Osteocyte (in vitro differentiated cells): Measurements from ENCODE around the gene PSMB5. TPM values are rescaled to one million over a fixed set of nuclear protein-coding genes. Genes with fewer than 3 reads are reported as not detected.
A peak's percentile ranks its signal among the peaks of the same experiment; 100 is the strongest.

Experiments used
- DNase-seq: peaks from one replicate; pipeline ENCODE4 v3.0.0; 2021; ENCODE audit warnings: mixed read lengths; ENCODE audit not compliant: unreplicated experiment; ENCODE audit errors: extremely low spot score
- H3K27ac Mint-ChIP-seq: one replicate; pipeline ENCODE4 v1.8.0; 2021; ENCODE audit warnings: mild to moderate bottlenecking, mixed read lengths; ENCODE audit not compliant: unreplicated experiment
- H3K27me3 Mint-ChIP-seq: one replicate; pipeline ENCODE4 v1.8.0; 2021; ENCODE audit warnings: mixed read lengths; ENCODE audit not compliant: unreplicated experiment
- H3K36me3 Mint-ChIP-seq: one replicate; pipeline ENCODE4 v1.8.0; 2021; ENCODE audit warnings: mixed read lengths; ENCODE audit not compliant: unreplicated experiment
- H3K4me1 Mint-ChIP-seq: one replicate; pipeline ENCODE4 v1.8.0; 2021; ENCODE audit warnings: mixed read lengths; ENCODE audit not compliant: unreplicated experiment
- H3K4me3 Mint-ChIP-seq: one replicate; pipeline ENCODE4 v1.8.0; 2021; ENCODE audit warnings: mild to moderate bottlenecking, moderate library complexity, mixed read lengths; ENCODE audit not compliant: unreplicated experiment
- H3K9me3 Mint-ChIP-seq: one replicate; pipeline ENCODE4 v1.8.0; 2021; ENCODE audit warnings: mixed read lengths; ENCODE audit not compliant: unreplicated experiment
- total RNA-seq: library from RNA; stranded (reverse); gene quantifications from 2 replicates; pipeline ENCODE4 v1.2.1, GENCODE V29; 2021
- TF ChIP-seq, protein P1 (sequence below): fragments of 200-600 bp; sonication (generic); IDR thresholded peaks from 2 replicates; pipeline ENCODE4 v1.5.0; 2021; ENCODE audit warnings: antibody characterized with exemption, mild to moderate bottlenecking, moderate library complexity

PSMB5 gene
- total RNA-seq, 1 donor from 2014 or later = 147 TPM

DNA sequence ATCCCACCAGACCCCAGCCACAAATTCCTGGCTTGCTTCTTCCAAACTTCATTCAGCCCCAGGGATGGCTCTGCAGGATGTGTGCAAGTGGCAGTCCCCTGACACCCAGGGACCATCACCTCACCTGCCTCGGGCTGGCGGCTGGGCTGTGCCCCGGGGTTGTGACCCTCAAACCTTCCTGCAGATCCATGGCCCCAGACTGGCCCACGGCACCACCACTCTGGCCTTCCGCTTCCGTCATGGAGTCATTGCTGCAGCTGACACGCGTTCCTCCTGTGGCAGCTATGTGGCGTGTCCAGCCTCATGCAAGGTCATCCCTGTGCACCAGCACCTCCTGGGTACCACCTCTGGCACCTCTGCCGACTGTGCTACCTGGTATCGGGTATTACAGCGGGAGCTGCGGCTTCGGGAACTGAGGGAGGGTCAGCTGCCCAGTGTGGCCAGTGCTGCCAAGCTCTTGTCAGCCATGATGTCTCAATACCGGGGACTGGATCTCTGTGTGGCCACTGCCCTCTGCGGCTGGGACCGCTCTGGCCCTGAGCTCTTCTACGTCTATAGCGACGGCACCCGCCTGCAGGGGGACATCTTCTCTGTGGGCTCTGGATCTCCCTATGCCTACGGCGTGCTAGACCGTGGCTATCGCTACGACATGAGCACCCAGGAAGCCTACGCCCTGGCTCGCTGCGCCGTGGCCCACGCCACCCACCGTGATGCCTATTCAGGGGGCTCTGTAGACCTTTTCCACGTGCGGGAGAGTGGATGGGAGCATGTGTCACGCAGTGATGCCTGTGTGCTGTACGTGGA lies 7.7 kb upstream of the PSMB5 start, which contains the start of gene PSMB11:
Gene PSMB11 (plus strand): TSS at position 51 of the 804 bp plus-strand sequence. CDS start 14 bp downstream, at position 65.
- Mint-ChIP-seq H3K27ac (no peak within 1 kb of the TSS), H3K4me1 (peaks cover 9% of the 10 kb centered on the region), H3K4me3 (no peak within 1 kb of the TSS), H3K36me3 (no peaks in the 10 kb centered on the region), H3K9me3 (no peaks in the 10 kb centered on the region), H3K27me3 (no peaks in the 10 kb centered on the region)
- no peak for DNase-seq
- TF ChIP-seq, protein P1, sequence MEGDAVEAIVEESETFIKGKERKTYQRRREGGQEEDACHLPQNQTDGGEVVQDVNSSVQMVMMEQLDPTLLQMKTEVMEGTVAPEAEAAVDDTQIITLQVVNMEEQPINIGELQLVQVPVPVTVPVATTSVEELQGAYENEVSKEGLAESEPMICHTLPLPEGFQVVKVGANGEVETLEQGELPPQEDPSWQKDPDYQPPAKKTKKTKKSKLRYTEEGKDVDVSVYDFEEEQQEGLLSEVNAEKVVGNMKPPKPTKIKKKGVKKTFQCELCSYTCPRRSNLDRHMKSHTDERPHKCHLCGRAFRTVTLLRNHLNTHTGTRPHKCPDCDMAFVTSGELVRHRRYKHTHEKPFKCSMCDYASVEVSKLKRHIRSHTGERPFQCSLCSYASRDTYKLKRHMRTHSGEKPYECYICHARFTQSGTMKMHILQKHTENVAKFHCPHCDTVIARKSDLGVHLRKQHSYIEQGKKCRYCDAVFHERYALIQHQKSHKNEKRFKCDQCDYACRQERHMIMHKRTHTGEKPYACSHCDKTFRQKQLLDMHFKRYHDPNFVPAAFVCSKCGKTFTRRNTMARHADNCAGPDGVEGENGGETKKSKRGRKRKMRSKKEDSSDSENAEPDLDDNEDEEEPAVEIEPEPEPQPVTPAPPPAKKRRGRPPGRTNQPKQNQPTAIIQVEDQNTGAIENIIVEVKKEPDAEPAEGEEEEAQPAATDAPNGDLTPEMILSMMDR = no peak

DNA sequence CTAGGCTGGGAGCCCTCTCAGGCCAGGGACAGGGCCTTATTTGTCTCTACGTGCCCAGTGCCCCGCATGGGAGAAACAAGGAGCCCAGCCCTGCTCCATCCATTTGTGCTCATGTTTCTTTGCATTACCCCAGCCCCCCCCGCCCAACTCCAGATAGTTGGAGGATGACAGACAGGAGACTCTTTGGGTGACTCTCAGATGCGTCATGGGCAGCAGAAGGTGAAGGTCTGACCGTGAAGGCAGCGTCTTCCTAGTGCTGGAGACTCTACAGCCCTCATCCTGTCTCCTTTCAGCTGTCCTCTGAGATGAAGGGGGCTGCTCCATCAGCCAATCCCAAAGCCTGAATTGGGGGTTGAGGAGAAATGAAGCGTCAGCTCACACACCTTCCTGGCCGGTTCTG lies 7.0 kb upstream of the PSMB5 start:
- no peaks in the 10 kb centered on the region for H3K9me3 Mint-ChIP-seq
- no peak for DNase-seq
- H3K4me1 Mint-ChIP-seq = peaks cover 3% of the 10 kb centered on the region
- TF ChIP-seq, protein P1 = no peak
- no peaks in the 10 kb centered on the region for H3K27me3 Mint-ChIP-seq
- H3K4me3 Mint-ChIP-seq = no peak overlapping the region
- H3K36me3 Mint-ChIP-seq = no peaks in the 10 kb centered on the region
- H3K27ac Mint-ChIP-seq = no peak overlapping the region

DNA sequence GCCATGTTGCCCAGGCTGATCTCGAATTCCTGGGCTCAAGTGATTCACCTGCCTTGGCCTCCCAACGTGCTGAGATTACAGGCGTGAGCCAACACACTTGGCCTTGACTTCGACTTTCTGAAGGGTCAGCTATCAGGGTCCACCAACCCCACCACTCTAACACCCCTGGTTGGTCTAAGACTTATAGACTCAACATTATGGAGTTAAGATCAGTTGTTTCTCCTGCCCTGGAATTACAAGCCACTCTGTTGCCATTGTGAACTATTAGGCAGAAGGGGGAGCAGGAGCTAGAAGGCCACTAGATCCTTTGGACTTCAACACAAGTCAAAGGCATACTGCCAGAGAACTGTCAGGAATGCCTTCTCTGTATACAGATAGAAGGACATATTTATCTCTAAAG lies 5.4 kb upstream of the PSMB5 start:
- Mint-ChIP-seq H3K9me3 (no peaks in the 10 kb centered on the region), H3K4me1 (peaks cover 8% of the 10 kb centered on the region), H3K27me3 (no peaks in the 10 kb centered on the region), H3K36me3 (no peaks in the 10 kb centered on the region), H3K27ac (no peak overlapping the region), H3K4me3 (no peak overlapping the region)
- no peak for DNase-seq
- TF ChIP-seq, protein P1 = no peak

DNA sequence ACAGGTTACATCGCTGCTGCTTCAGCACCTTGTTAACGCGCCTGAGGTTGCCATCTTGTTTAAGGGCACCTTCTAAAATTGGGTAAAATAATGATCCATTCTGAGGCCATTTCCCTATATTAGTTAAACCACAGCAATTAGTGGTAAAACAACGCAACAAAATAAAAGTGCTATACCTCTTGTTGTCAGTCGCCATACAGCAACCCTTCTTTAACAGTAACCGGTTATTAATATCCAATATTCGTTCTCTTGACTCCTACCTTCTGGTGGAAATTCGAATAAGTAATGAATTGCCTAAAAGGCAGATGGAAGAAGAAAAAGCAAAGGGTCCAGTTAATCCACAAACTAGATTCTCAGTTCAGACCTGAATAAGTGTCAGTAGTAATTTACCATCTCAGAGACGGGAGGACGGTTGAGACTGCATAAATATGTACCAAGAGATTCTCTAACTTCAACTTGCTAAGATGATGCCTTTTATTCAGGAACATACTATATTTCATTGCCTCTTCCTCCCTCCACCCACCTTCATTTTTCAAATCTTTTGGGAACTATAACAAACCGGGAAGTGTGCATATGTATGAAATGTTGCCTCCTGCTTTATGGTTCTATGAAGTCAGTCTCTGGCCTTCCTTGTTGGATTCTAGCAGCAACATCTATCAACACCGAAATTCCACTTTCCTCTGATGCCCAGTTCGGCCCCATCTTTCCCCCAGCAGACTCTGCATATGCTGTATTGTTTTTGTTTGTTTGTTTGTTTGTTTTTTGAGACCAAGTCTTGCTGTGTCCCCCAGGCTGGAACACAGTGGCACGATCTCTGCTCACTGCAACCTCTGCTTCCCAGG lies 824 bp upstream of the PSMB5 start:
- Mint-ChIP-seq H3K9me3 (no peaks in the 10 kb centered on the region), H3K4me1 (peaks cover 25% of the 10 kb centered on the region), H3K27me3 (no peaks in the 10 kb centered on the region), H3K36me3 (peaks cover 18% of the 10 kb centered on the region), H3K4me3 (peak overlapping the region; percentile 93), H3K27ac (peak overlapping the region; percentile 97)
- DNase-seq = no peak
- TF ChIP-seq, protein P1 = no peak
